CD4-positive, alpha-beta memory T cell (primary cell): ENCODE data around the gene TPGS1. TPM values are rescaled to one million over a fixed set of nuclear protein-coding genes. Genes with fewer than 3 reads are reported as not detected.

Experiments used
- CTCF ChIA-PET: fragments of 350-600 bp; sonication (Branson Sonifier 250); formaldehyde crosslinking; loops from one replicate; lab custom pipeline; 2021; ENCODE audit warnings: inconsistent platforms; ENCODE audit not compliant: partially characterized antibody; lab: Charles Lee
- POLR2A ChIA-PET: fragments of 350-600 bp; sonication (Branson Sonifier 250); formaldehyde crosslinking; loops from one replicate; lab custom pipeline; 2021; ENCODE audit not compliant: partially characterized antibody; lab: Charles Lee
- DNase-seq, 5 donors: peaks; one replicate each; pipeline versions ENCODE4 v3.0.0 to v3.0.0-alpha.2; 2020 to 2022; ENCODE audit warnings: mixed read lengths in 1 of 5
- H3K27ac ChIP-seq: one replicate; pipeline ENCODE4 v1.7.0; 2013; ENCODE audit warnings: low read depth, low read length
- H3K27me3 ChIP-seq: 2 replicates; pipeline ENCODE4 v1.7.0; 2013; ENCODE audit warnings: mild to moderate bottlenecking, low read length, moderate library complexity; ENCODE audit not compliant: insufficient read depth
- H3K36me3 ChIP-seq: 2 replicates; pipeline ENCODE4 v1.7.0; 2013; ENCODE audit warnings: mild to moderate bottlenecking, low read length, moderate library complexity; ENCODE audit not compliant: insufficient read depth
- H3K4me1 ChIP-seq: 2 replicates; pipeline ENCODE4 v1.7.0; 2013; ENCODE audit warnings: mild to moderate bottlenecking, low read length, moderate library complexity; ENCODE audit not compliant: insufficient read depth
- H3K4me3 ChIP-seq, 2 donors: one replicate each; pipeline ENCODE4 v1.7.0; 2013; ENCODE audit warnings: low read length in 2 of 2, mild to moderate bottlenecking in 1 of 2
- H3K9me3 ChIP-seq, 2 donors: one replicate each; pipeline ENCODE4 v1.7.0; 2013; ENCODE audit warnings: low read length in 2 of 2, control low read depth in 1 of 2; ENCODE audit not compliant: control insufficient read depth in 1 of 2
- H3K27ac Mint-ChIP-seq, 7 donors: one replicate each; pipeline ENCODE4 v1.8.0; 2020 to 2021; ENCODE audit warnings: mixed read lengths in 7 of 7, mild to moderate bottlenecking in 6 of 7, inconsistent platforms in 3 of 7, moderate library complexity in 3 of 7
- H3K27me3 Mint-ChIP-seq, 2 donors: one replicate each; pipeline ENCODE4 v1.8.0; 2020 to 2021; ENCODE audit warnings: mixed read lengths in 2 of 2
- H3K36me3 Mint-ChIP-seq, 2 donors: one replicate each; pipeline ENCODE4 v1.8.0; 2020 to 2021; ENCODE audit warnings: mixed read lengths in 2 of 2, inconsistent platforms in 1 of 2, mild to moderate bottlenecking in 1 of 2
- H3K4me1 Mint-ChIP-seq, 4 donors: one replicate each; pipeline ENCODE4 v1.8.0; 2020 to 2021; ENCODE audit warnings: mixed read lengths in 4 of 4, mild to moderate bottlenecking in 1 of 4
- H3K4me3 Mint-ChIP-seq, 8 donors: one replicate each; pipeline ENCODE4 v1.8.0; 2020 to 2021; ENCODE audit warnings: mixed read lengths in 8 of 8, mild to moderate bottlenecking in 7 of 8, moderate library complexity in 6 of 8, inconsistent platforms in 3 of 8
- H3K9me3 Mint-ChIP-seq, 8 donors: one replicate each; pipeline ENCODE4 v1.8.0; 2020 to 2021; ENCODE audit warnings: mixed read lengths in 8 of 8, mild to moderate bottlenecking in 5 of 8, inconsistent platforms in 3 of 8, moderate library complexity in 1 of 8
- intact Hi-C: fragments of 100-400 bp; cut with micrococcal nuclease; formaldehyde crosslinking; loops from one replicate; pipeline ENCODE4 v1.15.1; 2023
- polyA plus RNA-seq, 2 donors: library from polyadenylated mRNA; unstranded; fragments of 300-500 nt; fragmentation: Illumina TruSeq; gene quantifications; one replicate each; pipeline ENCODE4 v1.2.3, GENCODE V29; 2021
- total RNA-seq, 2 experiments: library from RNA; stranded (reverse); gene quantifications; one replicate each; pipeline ENCODE4 v1.2.3, GENCODE V29; 2021

Gene TPGS1
- total and polyA plus RNA-seq, 4 experiments from 2014 or later, result 22.2 to 37.6 (median 31.9) TPM

DNA sequence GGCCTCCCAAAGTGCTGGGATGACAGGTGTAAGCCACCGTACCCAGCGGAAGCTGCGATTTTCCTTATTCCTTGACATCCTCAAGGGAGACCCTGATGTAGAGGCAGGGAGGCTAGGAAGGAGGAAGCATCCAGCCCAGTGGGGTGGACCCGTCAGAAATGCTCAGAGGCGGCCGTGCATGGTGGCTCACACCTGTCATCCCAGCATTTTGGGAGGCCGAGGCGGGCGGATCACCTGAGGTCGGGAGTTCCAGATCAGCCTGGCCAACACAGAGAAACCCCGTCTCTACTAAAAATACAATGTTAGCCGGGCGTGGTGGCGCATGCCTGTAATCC, 48.1 kb downstream of the TPGS1 start:
- H3K9me3 Mint-ChIP-seq, result no peaks in the 10 kb centered on the region
- ChIA-PET CTCF (interaction anchor here (1.1 kb wide), 1 partner anchor 23 kb away, joined by 3 read pairs; no protein-coding TSS in a partner anchor), POLR2A (no interaction called here)
- H3K27ac Mint-ChIP-seq, result no peak overlapping the region
- Histone ChIP-seq H3K9me3 (no peaks in the 10 kb centered on the region), H3K27ac (no peak overlapping the region), H3K27me3 (no peaks in the 10 kb centered on the region), H3K4me3 (no peak overlapping the region), H3K36me3 (no peaks in the 10 kb centered on the region), H3K4me1 (no peaks in the 10 kb centered on the region)
- H3K4me3 Mint-ChIP-seq, result no peak overlapping the region
- intact Hi-C loops, result no loop called here
- H3K36me3 Mint-ChIP-seq, result no peaks in the 10 kb centered on the region
- H3K27me3 Mint-ChIP-seq, result no peaks in the 10 kb centered on the region
- no peak for DNase-seq
- peaks cover 0 to 4% (median under 1%) of the 10 kb centered on the region in 4 donors for H3K4me1 Mint-ChIP-seq

DNA sequence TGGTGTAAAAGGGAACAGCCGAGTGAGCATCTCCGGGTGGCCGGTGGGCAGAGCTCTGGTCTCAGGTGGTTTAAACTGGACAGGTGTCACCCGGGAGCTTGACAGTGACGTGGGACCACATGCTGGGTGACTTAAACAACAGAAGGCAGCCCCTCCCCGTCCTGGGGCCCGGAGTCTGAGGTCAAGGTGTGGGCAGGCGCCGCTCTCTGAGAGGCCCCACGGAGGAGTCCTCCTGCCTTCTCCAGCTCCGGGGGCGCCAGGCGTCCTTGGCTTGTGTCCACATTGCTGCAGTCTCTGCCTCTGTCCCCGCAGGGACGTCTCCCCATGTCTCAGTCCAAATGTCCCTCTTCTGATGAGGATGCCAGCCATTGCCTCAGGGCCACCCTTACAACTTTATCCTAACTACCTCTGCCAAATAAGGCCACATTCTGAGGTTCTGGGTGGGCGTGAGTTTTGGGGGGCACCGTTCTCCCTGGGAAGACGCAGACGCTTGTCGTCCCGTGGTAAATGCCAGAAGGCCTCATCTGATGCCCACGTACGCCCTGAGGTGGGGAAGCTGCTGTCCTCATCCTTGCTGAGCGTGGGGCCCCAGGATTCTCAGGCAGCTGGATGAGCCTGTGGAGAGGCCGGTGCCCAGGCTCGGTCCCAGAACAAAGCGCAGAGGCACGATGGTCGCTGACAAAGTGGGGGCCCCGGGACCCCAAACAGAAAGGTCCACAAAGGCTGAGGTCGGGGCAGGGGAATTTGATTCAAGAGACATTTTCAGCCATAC, 49.5 kb downstream of the TPGS1 start:
- ChIA-PET CTCF (no interaction called here), POLR2A (no interaction called here)
- Histone ChIP-seq H3K27me3 (no peaks in the 10 kb centered on the region), H3K27ac (no peak overlapping the region), H3K4me3 (no peak overlapping the region), H3K9me3 (no peaks in the 10 kb centered on the region), H3K36me3 (no peaks in the 10 kb centered on the region), H3K4me1 (no peaks in the 10 kb centered on the region)
- Mint-ChIP-seq H3K4me3 (no peak overlapping the region), H3K27ac (no peak overlapping the region), H3K9me3 (no peaks in the 10 kb centered on the region), H3K27me3 (no peaks in the 10 kb centered on the region), H3K36me3 (no peaks in the 10 kb centered on the region), H3K4me1 (no peaks in the 10 kb centered on the region)
- intact Hi-C loops, result no loop called here
- DNase-seq, result no peak

DNA sequence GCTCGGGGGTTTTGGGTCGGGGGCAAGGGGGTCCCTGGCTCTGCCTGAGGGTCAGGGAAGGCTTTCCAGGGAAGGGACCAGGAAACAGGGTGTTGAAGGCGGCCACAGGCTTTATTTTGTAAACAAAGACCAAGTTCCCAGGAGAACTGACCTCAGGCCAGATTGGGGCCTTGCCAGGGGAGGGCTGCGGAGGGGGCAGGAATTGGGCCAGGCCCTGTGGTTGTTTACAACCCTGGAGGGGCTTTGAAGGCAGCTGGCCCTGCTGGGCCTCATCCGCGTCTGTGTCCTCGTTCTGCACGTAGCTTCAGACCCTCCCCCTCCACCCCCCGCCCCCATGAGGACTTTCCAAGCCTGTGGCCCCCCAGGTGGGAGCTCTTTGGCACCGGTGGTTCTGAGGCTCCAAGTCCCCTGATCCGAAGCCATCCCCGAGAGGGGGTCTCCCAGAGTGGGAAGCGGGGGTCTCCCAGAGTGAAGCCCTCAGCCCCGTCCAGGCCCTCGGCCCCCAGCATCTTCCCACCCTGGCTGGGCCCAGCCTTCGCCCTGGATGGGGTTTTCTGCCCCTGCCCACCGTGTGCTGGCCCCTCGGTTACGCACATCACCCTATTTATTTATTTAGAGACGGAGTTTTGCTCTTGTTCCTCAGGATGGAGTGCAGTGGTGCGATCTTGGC, 51.6 kb downstream of the TPGS1 start:
- no peak overlapping the region for H3K27ac ChIP-seq
- DNase-seq, result no peak
- H3K27ac Mint-ChIP-seq, result no peak overlapping the region
- no peaks in the 10 kb centered on the region for H3K4me1 Mint-ChIP-seq
- H3K4me1 ChIP-seq, result no peaks in the 10 kb centered on the region
- H3K4me3 ChIP-seq, result no peak overlapping the region
- H3K4me3 Mint-ChIP-seq, result peak overlapping the region in 1 of 8 donors; percentile 31
- POLR2A ChIA-PET, result no interaction called here
- no peaks in the 10 kb centered on the region for H3K36me3 ChIP-seq
- H3K27me3 ChIP-seq, result no peaks in the 10 kb centered on the region
- no peaks in the 10 kb centered on the region for H3K9me3 Mint-ChIP-seq
- H3K36me3 Mint-ChIP-seq, result no peaks in the 10 kb centered on the region
- no peaks in the 10 kb centered on the region for H3K9me3 ChIP-seq
- no peaks in the 10 kb centered on the region for H3K27me3 Mint-ChIP-seq
- CTCF ChIA-PET, result no interaction called here
- intact Hi-C loops, result no loop called here

DNA sequence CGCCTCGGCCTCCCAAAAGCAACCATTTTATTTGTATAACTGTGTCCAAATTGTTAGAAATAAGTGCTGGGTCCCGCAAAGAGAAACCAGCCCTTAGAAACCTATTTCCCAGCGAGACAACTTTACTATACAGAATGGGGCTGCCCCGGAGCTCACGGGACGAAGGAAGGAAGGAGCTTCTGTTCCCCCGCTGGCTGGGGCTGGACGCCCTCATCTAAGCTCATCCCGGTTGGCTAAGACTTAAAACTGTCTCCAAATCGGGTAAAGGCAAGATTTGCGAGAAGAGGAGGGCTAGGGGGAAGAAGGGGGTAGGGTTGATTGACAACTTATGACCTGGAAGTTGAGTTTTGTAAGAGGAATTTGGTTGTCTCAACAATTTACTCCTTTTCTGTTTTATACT, 52.8 kb downstream of the TPGS1 start:
- CTCF ChIA-PET, result no interaction called here
- H3K4me3 ChIP-seq, result no peak overlapping the region
- Mint-ChIP-seq H3K27ac (no peak overlapping the region), H3K4me1 (no peaks in the 10 kb centered on the region), H3K9me3 (no peaks in the 10 kb centered on the region), H3K36me3 (no peaks in the 10 kb centered on the region), H3K4me3 (no peak overlapping the region), H3K27me3 (no peaks in the 10 kb centered on the region)
- intact Hi-C loops, result no loop called here
- no peaks in the 10 kb centered on the region for H3K36me3 ChIP-seq
- no peaks in the 10 kb centered on the region for H3K27me3 ChIP-seq
- POLR2A ChIA-PET, result no interaction called here
- no peak overlapping the region for H3K27ac ChIP-seq
- DNase-seq, result no peak
- no peaks in the 10 kb centered on the region for H3K4me1 ChIP-seq
- no peaks in the 10 kb centered on the region for H3K9me3 ChIP-seq

DNA sequence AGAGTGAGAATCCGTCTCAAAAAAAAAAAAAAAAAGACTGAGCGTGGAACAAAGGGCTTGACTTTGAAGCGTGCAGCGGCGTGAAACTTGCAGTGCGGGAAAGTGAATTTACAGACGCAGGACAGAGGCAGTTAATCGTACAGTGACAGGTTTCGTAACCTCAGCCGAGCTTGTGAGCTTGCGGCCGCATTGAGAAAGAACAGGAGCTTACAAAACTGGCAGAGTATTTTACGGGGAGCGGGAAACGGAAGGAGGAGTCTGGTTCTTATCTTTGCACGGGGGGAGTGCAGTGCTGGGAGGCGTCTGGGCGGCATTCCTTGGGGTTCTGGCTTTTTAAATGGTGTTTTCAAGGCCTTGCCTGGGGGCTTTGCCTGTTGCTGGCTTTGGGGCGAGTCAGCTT, 59.1 kb downstream of the TPGS1 start:
- no peak overlapping the region for H3K4me3 ChIP-seq
- Mint-ChIP-seq H3K27ac (peak overlapping the region in 2 of 7 donors; percentile 51 to 86), H3K9me3 (peaks cover 0 to 2% (median 0%) of the 10 kb centered on the region in 8 donors), H3K4me3 (no peak overlapping the region), H3K27me3 (no peaks in the 10 kb centered on the region), H3K36me3 (peaks cover 0 to 7% of the 10 kb centered on the region in 2 donors), H3K4me1 (peaks cover 5 to 17% (median 9%) of the 10 kb centered on the region in 4 donors)
- no peaks in the 10 kb centered on the region for H3K36me3 ChIP-seq
- H3K4me1 ChIP-seq, result peaks cover 7% of the 10 kb centered on the region
- no peaks in the 10 kb centered on the region for H3K9me3 ChIP-seq
- H3K27me3 ChIP-seq, result no peaks in the 10 kb centered on the region
- intact Hi-C loops, result no loop called here
- CTCF ChIA-PET, result interaction anchor here (0.7 kb wide), 1 partner anchor 659 kb away, joined by 3 read pairs; no protein-coding TSS in a partner anchor
- no peak for DNase-seq
- no peak overlapping the region for H3K27ac ChIP-seq
- POLR2A ChIA-PET, result no interaction called here

DNA sequence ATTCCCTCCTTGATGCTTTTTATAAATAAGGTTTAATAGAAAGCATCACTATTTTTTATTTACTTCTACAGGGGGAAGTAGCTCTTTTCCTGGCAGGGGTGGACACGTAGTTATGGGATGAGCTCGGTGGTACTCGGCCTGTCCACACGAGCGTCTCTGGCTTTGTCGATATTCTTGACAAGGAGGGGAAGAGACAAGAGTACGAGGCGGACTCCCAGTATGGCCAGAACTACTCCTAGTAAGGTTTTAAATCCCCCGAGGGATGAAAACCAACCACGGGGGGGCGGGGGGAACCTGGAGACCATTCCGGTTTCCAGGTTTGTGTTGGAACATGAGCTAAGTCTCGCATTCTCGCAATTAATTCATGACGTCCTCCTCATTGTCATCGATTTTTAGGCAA, 59.5 kb downstream of the TPGS1 start:
- Mint-ChIP-seq H3K4me3 (no peak overlapping the region), H3K4me1 (peaks cover 5 to 19% (median 10%) of the 10 kb centered on the region in 4 donors), H3K36me3 (peaks cover 0 to 7% of the 10 kb centered on the region in 2 donors), H3K27ac (peak overlapping the region in 1 of 7 donors; percentile 51), H3K27me3 (no peaks in the 10 kb centered on the region), H3K9me3 (peaks cover 0 to 2% (median 0%) of the 10 kb centered on the region in 8 donors)
- Histone ChIP-seq H3K9me3 (no peaks in the 10 kb centered on the region), H3K27ac (no peak overlapping the region), H3K27me3 (no peaks in the 10 kb centered on the region), H3K4me3 (no peak overlapping the region), H3K4me1 (peaks cover 10% of the 10 kb centered on the region), H3K36me3 (no peaks in the 10 kb centered on the region)
- ChIA-PET CTCF (interaction anchor here (0.7 kb wide), 1 partner anchor 659 kb away, joined by 3 read pairs; no protein-coding TSS in a partner anchor), POLR2A (no interaction called here)
- intact Hi-C loops, result no loop called here
- DNase-seq, result no peak

DNA sequence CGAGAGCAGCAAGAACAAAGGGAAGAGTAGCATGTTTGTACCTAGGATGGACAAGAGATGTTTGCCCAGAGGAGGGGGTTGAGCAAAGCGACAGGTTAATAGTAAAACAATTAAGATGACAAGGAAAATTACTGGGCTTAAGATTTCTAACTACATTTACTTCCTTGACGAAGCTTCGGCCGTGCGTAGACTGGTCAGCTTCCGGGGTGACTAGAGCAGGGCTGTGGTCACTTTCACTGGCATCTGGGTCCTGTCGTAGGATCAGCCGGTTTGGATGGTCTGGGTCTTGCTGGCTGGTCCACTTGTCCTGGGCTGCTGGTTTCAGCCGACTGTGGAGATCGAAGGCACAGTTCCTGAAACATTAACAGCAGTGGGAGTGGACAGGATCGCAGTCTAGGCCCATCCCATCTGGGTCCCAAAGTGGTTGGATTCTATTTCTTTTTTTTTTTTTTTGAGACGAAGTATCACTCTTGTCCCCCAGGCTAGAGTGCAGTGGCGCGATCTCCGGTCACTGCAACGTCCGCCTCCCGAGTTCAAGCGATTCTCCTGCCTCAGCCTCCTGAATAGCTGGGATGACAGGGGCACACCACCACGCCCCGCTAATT, 60.1 kb downstream of the TPGS1 start:
- Mint-ChIP-seq H3K27me3 (no peaks in the 10 kb centered on the region), H3K36me3 (peaks cover 0 to 8% of the 10 kb centered on the region in 2 donors), H3K4me3 (no peak overlapping the region), H3K27ac (peak overlapping the region in 2 of 7 donors; percentile 35 to 51), H3K9me3 (peaks cover 0 to 2% (median 0%) of the 10 kb centered on the region in 8 donors), H3K4me1 (peaks cover 7 to 25% (median 13%) of the 10 kb centered on the region in 4 donors)
- Histone ChIP-seq H3K9me3 (no peaks in the 10 kb centered on the region), H3K36me3 (no peaks in the 10 kb centered on the region), H3K4me1 (peaks cover 10% of the 10 kb centered on the region), H3K4me3 (no peak overlapping the region), H3K27me3 (no peaks in the 10 kb centered on the region), H3K27ac (no peak overlapping the region)
- DNase-seq, result no peak
- intact Hi-C loops, result no loop called here
- CTCF ChIA-PET, result interaction anchor here (2.0 kb wide), 1 partner anchor 57 kb away, joined by 6 read pairs; no protein-coding TSS in a partner anchor
- POLR2A ChIA-PET, result interaction anchor here (1.1 kb wide), 1 partner anchor 36 kb away, joined by 5 read pairs; the partner anchor contains the start of gene CDC34
